HAP-1 (cell line): Measurements from ENCODE around the gene COL23A1.
"Not testable (repeated sequence)": the region's sequence is repeated elsewhere in the genome, so short reads cannot be mapped to it uniquely, and the experiment has no call there.

Experiments
- DNase-seq, 2 experiments: peaks; one replicate each; pipeline ENCODE4 v3.0.0-alpha.2; 2016 to 2020; ENCODE audit warnings: low spot score in 2 of 2
- H3K27me3 ChIP-seq: fragments of 250-450 bp; sonication (Bioruptor Pico); 2 replicates; pipeline ENCODE4 v1.5.1; 2020; ENCODE audit warnings: low read depth, mild to moderate bottlenecking, moderate library complexity
- H3K36me3 ChIP-seq: fragments of 250-450 bp; sonication (Bioruptor Pico); replicated peaks from 2 replicates; pipeline ENCODE4 v1.5.1; 2020; ENCODE audit warnings: mild to moderate bottlenecking
- H3K4me1 ChIP-seq: fragments of 250-450 bp; sonication (Bioruptor Pico); 2 replicates; pipeline ENCODE4 v1.5.1; 2020; ENCODE audit warnings: mild to moderate bottlenecking
- H3K4me3 ChIP-seq: fragments of 250-450 bp; sonication (Bioruptor Pico); 2 replicates; pipeline ENCODE4 v1.5.1; 2020; ENCODE audit warnings: mild to moderate bottlenecking, moderate library complexity
- H3K9me3 ChIP-seq: fragments of 250-450 bp; sonication (Bioruptor Pico); 2 replicates; pipeline ENCODE4 v1.5.1; 2020; ENCODE audit warnings: mild to moderate bottlenecking, moderate library complexity
- in situ Hi-C: fragments of 300-500 bp; cut with MboI; formaldehyde crosslinking; loops from 3 replicates; pipeline ENCODE4 v1.14.3; 2020; ENCODE audit warnings: low sequenced_read_pairs, inconsistent platforms, mixed read lengths

Gene COL23A1

DNA sequence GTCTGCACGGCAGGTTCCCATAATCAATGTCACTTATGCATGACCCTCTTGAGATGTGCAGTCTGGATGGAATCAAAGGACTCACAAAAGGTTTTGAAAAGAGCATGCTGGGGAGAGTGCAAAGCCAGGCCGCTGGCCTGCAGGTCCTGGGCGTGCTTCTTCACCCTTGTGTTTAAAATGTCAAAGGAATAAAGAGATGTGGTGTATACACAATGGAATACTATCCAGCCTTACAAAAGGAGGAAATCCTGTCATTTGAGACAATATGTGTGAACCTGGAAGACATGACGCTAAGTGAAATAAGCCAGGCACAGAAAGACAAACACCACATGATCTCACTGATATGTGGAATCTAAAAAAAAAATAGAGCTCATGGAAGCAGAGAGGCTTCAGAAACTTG lies 220.1 kb downstream of the COL23A1 start:
- no peaks in the 10 kb centered on the region for H3K27me3 ChIP-seq
- H3K4me3 ChIP-seq: no peak overlapping the region
- DNase-seq: no peak
- in situ Hi-C loops: no loop called here
- H3K9me3 ChIP-seq: no peaks in the 10 kb centered on the region
- no peaks in the 10 kb centered on the region for H3K4me1 ChIP-seq
- H3K36me3 ChIP-seq: no peaks in the 10 kb centered on the region

DNA sequence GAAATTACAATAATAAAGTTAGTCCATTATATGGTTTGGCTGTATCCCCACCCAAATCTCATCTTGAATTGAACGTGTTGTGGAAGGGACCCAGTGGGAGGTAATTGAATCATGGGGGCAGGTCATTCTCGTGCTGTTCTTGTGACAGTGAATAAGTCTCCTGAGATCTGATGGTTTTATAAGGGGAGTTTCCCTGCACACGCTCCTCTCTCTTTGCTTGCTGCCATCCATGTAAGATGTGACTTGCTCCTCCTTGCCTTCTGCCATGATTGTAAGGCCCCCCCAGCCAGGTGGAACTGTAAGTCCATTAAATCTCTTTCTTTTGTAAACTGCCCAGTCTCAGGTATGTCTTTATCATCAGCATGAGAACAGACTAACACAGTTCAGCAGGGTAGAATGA lies 220.7 kb downstream of the COL23A1 start:
- H3K9me3 ChIP-seq, in situ Hi-C loops, DNase-seq, H3K36me3 ChIP-seq, H3K4me1 ChIP-seq, H3K27me3 ChIP-seq, H3K4me3 ChIP-seq: not testable (repeated sequence)

DNA sequence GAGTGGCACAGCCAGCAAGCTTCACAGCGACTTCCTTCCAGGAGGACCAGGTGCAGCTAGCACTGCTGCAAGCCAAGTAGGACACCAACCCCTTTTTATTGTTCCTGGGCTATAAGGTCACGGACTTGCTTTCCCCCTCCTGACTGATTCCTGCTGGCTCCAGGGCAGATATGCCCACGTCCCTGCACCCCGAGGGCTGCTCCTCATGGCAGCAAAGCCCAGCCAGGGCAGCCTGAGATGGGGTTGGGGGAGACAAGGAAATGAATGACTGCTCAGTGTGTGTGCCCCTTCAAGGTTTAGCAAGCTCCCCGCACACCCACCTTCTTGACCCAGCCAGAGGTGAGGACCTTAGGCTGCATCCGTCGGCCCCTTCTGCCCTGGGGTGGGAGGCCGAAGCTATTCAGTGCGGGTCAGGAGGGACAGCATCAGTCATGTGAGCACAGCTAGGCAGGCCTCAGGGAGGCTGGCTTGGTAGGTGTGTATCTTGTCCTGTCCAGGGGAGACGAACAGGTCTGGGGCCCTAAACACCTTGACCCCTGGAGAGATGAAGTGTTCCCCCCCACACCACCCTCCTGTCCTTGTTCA lies 221.4 kb downstream of the COL23A1 start:
- Histone ChIP-seq H3K9me3 (no peaks in the 10 kb centered on the region), H3K4me1 (no peaks in the 10 kb centered on the region), H3K27me3 (no peaks in the 10 kb centered on the region), H3K36me3 (no peaks in the 10 kb centered on the region), H3K4me3 (no peak overlapping the region)
- no peak for DNase-seq
- in situ Hi-C loops: no loop called here

DNA sequence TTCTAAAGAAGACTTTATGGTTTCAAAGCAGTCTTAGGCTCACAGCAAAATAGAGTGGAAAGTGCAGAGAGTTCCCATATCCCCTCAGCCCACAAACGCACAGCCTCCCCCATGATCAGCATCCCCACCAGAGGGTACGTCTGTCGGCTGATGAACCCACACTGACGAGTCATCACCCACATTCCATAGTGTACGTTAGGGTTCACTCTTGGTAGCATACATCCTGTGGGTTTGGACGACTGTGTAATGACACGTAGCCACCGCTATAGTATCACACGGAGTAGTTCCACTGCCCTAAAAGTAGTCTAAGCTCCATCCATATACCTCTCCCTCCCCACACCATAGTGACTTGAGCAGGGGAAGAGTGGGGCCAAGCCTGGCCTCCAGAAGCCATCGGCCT lies 221.9 kb downstream of the COL23A1 start:
- Histone ChIP-seq H3K27me3 (0 out of 2 replicates have a peak, but pooled peaks cover 2% of the 10 kb centered on the region), H3K4me1 (no peaks in the 10 kb centered on the region), H3K36me3 (no peaks in the 10 kb centered on the region), H3K4me3 (no peak overlapping the region), H3K9me3 (no peaks in the 10 kb centered on the region)
- in situ Hi-C loops: no loop called here
- DNase-seq: no peak

DNA sequence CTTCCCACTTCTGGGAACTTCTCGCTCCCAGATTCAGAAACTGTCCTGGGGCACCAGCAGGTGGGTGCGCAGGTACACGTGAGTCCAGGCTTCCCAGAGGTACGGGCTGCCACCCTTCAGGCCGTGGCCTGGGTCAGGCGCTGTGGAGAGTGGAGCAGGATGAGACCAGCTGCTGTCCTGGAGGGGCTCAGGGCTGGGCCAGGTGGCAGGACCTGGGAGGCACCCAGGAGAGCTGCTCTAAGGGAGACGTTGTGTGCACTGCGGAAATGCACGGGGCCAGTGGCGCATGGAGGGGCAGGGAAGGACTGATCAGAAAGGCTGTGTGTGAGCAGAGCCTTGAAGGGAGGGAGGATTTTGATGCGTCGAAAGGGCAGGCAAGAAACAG lies 222.5 kb downstream of the COL23A1 start:
- no peaks in the 10 kb centered on the region for H3K36me3 ChIP-seq
- no peak for DNase-seq
- in situ Hi-C loops: no loop called here
- H3K27me3 ChIP-seq: 0 out of 2 replicates have a peak, but pooled peaks cover 3% of the 10 kb centered on the region
- H3K9me3 ChIP-seq: no peaks in the 10 kb centered on the region
- H3K4me3 ChIP-seq: no peak overlapping the region
- no peaks in the 10 kb centered on the region for H3K4me1 ChIP-seq

DNA sequence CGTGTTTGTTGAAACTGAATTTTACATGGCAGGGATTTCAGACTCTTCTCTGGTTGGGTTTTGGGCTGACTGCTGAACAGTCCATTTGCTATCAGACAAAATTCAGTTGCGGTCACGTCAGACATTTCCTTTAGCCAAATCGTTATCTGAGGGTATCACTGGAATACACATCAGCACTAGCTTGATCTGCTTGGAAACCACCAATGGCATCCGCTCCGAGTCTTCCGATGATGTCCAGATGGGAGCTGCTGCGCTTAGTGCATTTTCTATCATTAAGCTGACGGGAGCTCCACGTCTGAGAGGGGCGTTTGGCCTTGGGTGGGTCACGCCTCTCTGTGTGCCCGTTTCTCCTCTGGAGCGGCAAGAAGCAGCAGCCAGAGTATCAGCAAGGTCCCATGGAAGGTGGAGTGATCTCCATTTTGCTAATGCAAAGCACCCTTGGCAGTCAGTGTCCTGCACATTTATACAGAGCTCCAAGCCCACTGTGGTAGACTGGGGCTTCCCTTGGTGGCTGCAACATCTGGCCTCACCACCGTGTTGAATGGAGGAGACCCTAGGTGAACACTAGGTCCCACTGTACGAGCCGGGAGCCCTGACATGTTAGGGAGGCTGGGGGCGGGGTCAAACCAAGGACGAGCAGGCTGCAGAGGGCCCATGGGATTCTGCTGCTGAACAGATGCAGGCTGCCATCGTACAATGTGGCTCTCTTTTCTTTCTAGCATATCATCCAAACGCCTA lies 223.0 kb downstream of the COL23A1 start:
- Histone ChIP-seq H3K27me3 (0 out of 2 replicates have a peak, but pooled peaks cover 3% of the 10 kb centered on the region), H3K9me3 (no peaks in the 10 kb centered on the region), H3K4me1 (no peaks in the 10 kb centered on the region), H3K36me3 (no peaks in the 10 kb centered on the region), H3K4me3 (no peak overlapping the region)
- DNase-seq: no peak
- in situ Hi-C loops: no loop called here

GRCh38 chr5:178365501-178366440 lies 224.4 kb downstream of the COL23A1 start:
- H3K36me3 ChIP-seq: no peaks in the 10 kb centered on the region
- H3K9me3 ChIP-seq: no peaks in the 10 kb centered on the region
- in situ Hi-C loops: no loop called here
- peaks cover 3% of the 10 kb centered on the region; the same call in 1 of the 2 replicates for H3K27me3 ChIP-seq
- no peak for DNase-seq
- no peaks in the 10 kb centered on the region for H3K4me1 ChIP-seq
- H3K4me3 ChIP-seq: no peak overlapping the region

- no peaks in the 10 kb centered on the region for H3K36me3 ChIP-seq
- H3K9me3 ChIP-seq: no peaks in the 10 kb centered on the region
- peaks cover 3% of the 10 kb centered on the region; the same call in 1 of the 2 replicates for H3K27me3 ChIP-seq
- in situ Hi-C loops: no loop called here
- H3K4me1 ChIP-seq: no peaks in the 10 kb centered on the region
- DNase-seq: no peak
- H3K4me3 ChIP-seq: no peak overlapping the region
Observed at GRCh38 chr5:178364326-178364675, 225.9 kb downstream of the COL23A1 start.

DNA sequence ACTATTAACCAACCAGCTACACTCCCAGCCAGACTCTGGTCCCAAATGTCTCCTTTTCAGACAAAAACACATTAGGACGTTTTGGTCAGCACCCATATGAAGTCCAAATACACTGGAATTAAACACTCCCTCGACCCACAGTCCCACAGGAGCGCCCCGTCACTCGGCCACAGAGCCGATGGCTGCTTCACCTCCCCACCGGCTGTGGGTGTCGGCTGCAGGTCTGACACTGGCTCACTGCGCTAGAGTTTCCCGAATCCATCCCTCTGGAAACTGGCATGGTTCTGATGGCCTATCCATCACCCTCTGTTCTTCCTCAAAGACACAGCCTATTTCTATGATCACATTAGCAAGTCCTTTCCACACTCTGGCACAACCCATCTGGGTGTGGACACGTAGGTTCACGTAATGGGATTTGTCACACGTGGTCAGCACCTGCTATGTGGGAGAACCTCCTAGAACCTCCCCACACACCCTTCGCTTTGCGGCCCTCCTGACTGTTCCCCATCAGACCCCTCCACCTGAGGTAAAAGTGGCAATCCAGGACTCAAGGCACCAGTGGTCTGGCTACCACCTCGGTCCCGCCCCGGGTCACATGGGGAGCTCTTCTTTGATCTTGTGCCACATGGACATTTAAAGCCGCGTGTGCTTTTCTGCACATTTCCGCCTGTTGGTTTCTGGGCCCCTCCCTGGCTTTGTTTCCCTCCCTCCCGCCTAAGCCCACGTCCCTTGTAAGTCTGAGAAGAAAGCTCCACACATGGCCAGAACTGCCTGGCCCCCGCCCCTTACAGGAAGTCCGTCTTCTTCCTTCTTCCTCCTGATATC lies 226.5 kb downstream of the COL23A1 start:
- Histone ChIP-seq H3K27me3 (peaks cover 3% of the 10 kb centered on the region; the same call in 1 of the 2 replicates), H3K36me3 (no peaks in the 10 kb centered on the region), H3K4me1 (no peaks in the 10 kb centered on the region), H3K9me3 (no peaks in the 10 kb centered on the region), H3K4me3 (no peak overlapping the region)
- DNase-seq: no peak
- in situ Hi-C loops: no loop called here

GRCh38 chr5:178361657-178362445 lies 228.3 kb downstream of the COL23A1 start:
- DNase-seq: no peak
- H3K4me3 ChIP-seq: no peak overlapping the region
- H3K27me3 ChIP-seq: peaks cover 3% of the 10 kb centered on the region; the same call in 1 of the 2 replicates
- in situ Hi-C loops: no loop called here
- no peaks in the 10 kb centered on the region for H3K4me1 ChIP-seq
- H3K36me3 ChIP-seq: no peaks in the 10 kb centered on the region
- no peaks in the 10 kb centered on the region for H3K9me3 ChIP-seq

DNA sequence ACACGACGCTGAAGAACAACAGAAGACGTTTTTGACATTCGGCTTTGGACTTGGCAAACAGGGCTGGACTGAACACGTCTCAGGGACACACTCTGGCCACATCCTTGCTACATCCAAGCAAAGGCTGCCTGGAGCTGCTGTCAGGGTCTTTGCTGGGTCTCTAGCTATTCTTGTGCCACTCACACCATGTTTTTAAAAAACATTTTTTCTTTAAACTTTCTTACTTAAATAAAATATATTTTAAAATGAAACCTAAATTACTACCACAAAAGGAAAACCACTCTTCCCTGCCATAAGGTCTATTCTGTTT lies 229.3 kb downstream of the COL23A1 start:
- H3K36me3 ChIP-seq: no peaks in the 10 kb centered on the region
- in situ Hi-C loops: no loop called here
- no peak for DNase-seq
- H3K4me1 ChIP-seq: no peaks in the 10 kb centered on the region
- H3K27me3 ChIP-seq: peaks cover 3% of the 10 kb centered on the region; the same call in 1 of the 2 replicates
- no peak overlapping the region for H3K4me3 ChIP-seq
- H3K9me3 ChIP-seq: no peaks in the 10 kb centered on the region

GRCh38 chr5:178360222-178360925 lies 229.8 kb downstream of the COL23A1 start:
- DNase-seq: no peak
- peaks cover 3% of the 10 kb centered on the region; the same call in 1 of the 2 replicates for H3K27me3 ChIP-seq
- no peaks in the 10 kb centered on the region for H3K4me1 ChIP-seq
- H3K4me3 ChIP-seq: no peak overlapping the region
- no peaks in the 10 kb centered on the region for H3K36me3 ChIP-seq
- in situ Hi-C loops: no loop called here
- H3K9me3 ChIP-seq: no peaks in the 10 kb centered on the region
